SJSA1 (cell line): ENCODE measurements around the gene CA7. TPM values are rescaled to one million over a fixed set of nuclear protein-coding genes. Genes with fewer than 3 reads are reported as not detected.

Experiments
- DNase-seq, 2 experiments: peaks; one replicate each; pipeline ENCODE4 v3.0.0-alpha.2; 2015 to 2020; ENCODE audit warnings: low spot score in 2 of 2, low read depth in 1 of 2
- H3K27ac ChIP-seq: fragments of 250-450 bp; sonication (Bioruptor Pico); 2 replicates; pipeline ENCODE4 v1.5.1; 2020; ENCODE audit warnings: mild to moderate bottlenecking, moderate library complexity
- H3K27me3 ChIP-seq: fragments of 250-450 bp; sonication (Bioruptor Pico); replicated peaks from 2 replicates; pipeline ENCODE4 v1.5.1; 2020; ENCODE audit warnings: mild to moderate bottlenecking, moderate library complexity
- H3K36me3 ChIP-seq: fragments of 250-450 bp; sonication (Bioruptor Pico); 2 replicates; pipeline ENCODE4 v1.5.1; 2020; ENCODE audit warnings: mild to moderate bottlenecking
- H3K4me1 ChIP-seq: fragments of 250-450 bp; sonication (Bioruptor Pico); replicated peaks from 2 replicates; pipeline ENCODE4 v1.6.1; 2021; ENCODE audit warnings: mild to moderate bottlenecking
- H3K4me3 ChIP-seq: fragments of 250-450 bp; sonication (Bioruptor Pico); 2 replicates; pipeline ENCODE4 v1.5.1; 2020; ENCODE audit warnings: mild to moderate bottlenecking
- H3K9me3 ChIP-seq: fragments of 250-450 bp; sonication (Bioruptor Pico); replicated peaks from 2 replicates; pipeline ENCODE4 v1.5.1; 2020; ENCODE audit warnings: mild to moderate bottlenecking
- total RNA-seq: library from RNA; depleted of rRNA; stranded (reverse); fragments of >200 nt; shearing (Covaris generic); gene quantifications from 2 replicates; pipeline ENCODE4 v1.2.3, GENCODE V29; 2014

CA7 gene
- total RNA-seq, 1 experiment from 2014 or later = not detected

GRCh38 chr16:66834746-66835145 is 9.5 kb upstream of the CA7 start:
- Histone ChIP-seq H3K4me1 (peaks cover 5% of the 10 kb centered on the region), H3K27ac (no peak overlapping the region), H3K9me3 (no peaks in the 10 kb centered on the region), H3K27me3 (peaks cover 11% of the 10 kb centered on the region), H3K36me3 (peaks cover 6% of the 10 kb centered on the region), H3K4me3 (no peak overlapping the region)
- no peak for DNase-seq

- Histone ChIP-seq H3K27ac (no peak overlapping the region), H3K9me3 (no peaks in the 10 kb centered on the region), H3K27me3 (peaks cover 41% of the 10 kb centered on the region), H3K36me3 (no peaks in the 10 kb centered on the region), H3K4me1 (no peaks in the 10 kb centered on the region), H3K4me3 (no peak overlapping the region)
- DNase-seq = no peak
These were observed 3.3 kb upstream of the CA7 start for GRCh38 chr16:66840883-66841282.

- no peaks in the 10 kb centered on the region for H3K9me3 ChIP-seq
- H3K27ac ChIP-seq = no peak overlapping the region
- H3K27me3 ChIP-seq = peaks cover 44% of the 10 kb centered on the region
- no peak overlapping the region for H3K4me3 ChIP-seq
- DNase-seq = no peak
- no peaks in the 10 kb centered on the region for H3K4me1 ChIP-seq
- no peaks in the 10 kb centered on the region for H3K36me3 ChIP-seq
These were observed 2.8 kb upstream of the CA7 start for GRCh38 chr16:66841366-66841765.

GRCh38 chr16:66842765-66843164 is 1.4 kb upstream of the CA7 start:
- Histone ChIP-seq H3K27ac (no peak overlapping the region), H3K27me3 (peaks cover 49% of the 10 kb centered on the region), H3K36me3 (no peaks in the 10 kb centered on the region), H3K4me3 (no peak overlapping the region), H3K9me3 (no peaks in the 10 kb centered on the region), H3K4me1 (no peaks in the 10 kb centered on the region)
- DNase-seq = no peak

GRCh38 chr16:66843191-66843590 is 1.0 kb upstream of the CA7 start:
- no peak overlapping the region for H3K4me3 ChIP-seq
- H3K4me1 ChIP-seq = no peaks in the 10 kb centered on the region
- peaks cover 47% of the 10 kb centered on the region for H3K27me3 ChIP-seq
- no peak overlapping the region for H3K27ac ChIP-seq
- no peaks in the 10 kb centered on the region for H3K36me3 ChIP-seq
- no peak for DNase-seq
- H3K9me3 ChIP-seq = no peaks in the 10 kb centered on the region

- Histone ChIP-seq H3K4me3 (no peak overlapping the region), H3K27me3 (peaks cover 43% of the 10 kb centered on the region), H3K27ac (no peak overlapping the region), H3K4me1 (no peaks in the 10 kb centered on the region), H3K36me3 (no peaks in the 10 kb centered on the region), H3K9me3 (no peaks in the 10 kb centered on the region)
- no peak for DNase-seq
These were observed 239 bp upstream of the CA7 start for GRCh38 chr16:66844009-66844341.

GRCh38 chr16:66845080-66845410 is 831 bp downstream of the CA7 start:
- no peaks in the 10 kb centered on the region for H3K9me3 ChIP-seq
- DNase-seq = no peak
- H3K27ac ChIP-seq = no peak overlapping the region
- H3K27me3 ChIP-seq = peaks cover 41% of the 10 kb centered on the region
- no peaks in the 10 kb centered on the region for H3K36me3 ChIP-seq
- H3K4me3 ChIP-seq = no peak overlapping the region
- H3K4me1 ChIP-seq = no peaks in the 10 kb centered on the region

- H3K36me3 ChIP-seq = no peaks in the 10 kb centered on the region
- H3K27ac ChIP-seq = no peak overlapping the region
- peaks cover 38% of the 10 kb centered on the region for H3K27me3 ChIP-seq
- no peak overlapping the region for H3K4me3 ChIP-seq
- H3K9me3 ChIP-seq = no peaks in the 10 kb centered on the region
- no peaks in the 10 kb centered on the region for H3K4me1 ChIP-seq
- no peak for DNase-seq
These were observed 1.6 kb downstream of the CA7 start for GRCh38 chr16:66845791-66846221.

- H3K4me3 ChIP-seq = no peak overlapping the region
- peaks cover 38% of the 10 kb centered on the region for H3K27me3 ChIP-seq
- no peaks in the 10 kb centered on the region for H3K9me3 ChIP-seq
- no peaks in the 10 kb centered on the region for H3K36me3 ChIP-seq
- H3K4me1 ChIP-seq = no peaks in the 10 kb centered on the region
- no peak for DNase-seq
- no peak overlapping the region for H3K27ac ChIP-seq
These were observed 2.1 kb downstream of the CA7 start for GRCh38 chr16:66846266-66846665.

GRCh38 chr16:66846831-66847230 is 2.6 kb downstream of the CA7 start:
- H3K9me3 ChIP-seq = no peaks in the 10 kb centered on the region
- H3K4me3 ChIP-seq = no peak overlapping the region
- DNase-seq = no peak
- no peak overlapping the region for H3K27ac ChIP-seq
- H3K36me3 ChIP-seq = no peaks in the 10 kb centered on the region
- peaks cover 38% of the 10 kb centered on the region for H3K27me3 ChIP-seq
- no peaks in the 10 kb centered on the region for H3K4me1 ChIP-seq

GRCh38 chr16:66847533-66848067 is 3.4 kb downstream of the CA7 start:
- H3K27me3 ChIP-seq = peaks cover 36% of the 10 kb centered on the region
- H3K27ac ChIP-seq = no peak overlapping the region
- no peaks in the 10 kb centered on the region for H3K9me3 ChIP-seq

GRCh38 chr16:66848172-66848571 is 4.0 kb downstream of the CA7 start:
- Histone ChIP-seq H3K9me3 (no peaks in the 10 kb centered on the region), H3K4me1 (no peaks in the 10 kb centered on the region), H3K27me3 (peaks cover 34% of the 10 kb centered on the region), H3K27ac (no peak overlapping the region), H3K4me3 (no peak overlapping the region), H3K36me3 (no peaks in the 10 kb centered on the region)
- DNase-seq = no peak

More at GRCh38 chr16:66847533-66848067, 3.4 kb downstream of the CA7 start:
- DNase-seq = no peak
- H3K36me3 ChIP-seq = no peaks in the 10 kb centered on the region
- no peaks in the 10 kb centered on the region for H3K4me1 ChIP-seq
- no peak overlapping the region for H3K4me3 ChIP-seq

GRCh38 chr16:66849021-66849420 is 4.8 kb downstream of the CA7 start:
- DNase-seq = no peak
- Histone ChIP-seq H3K4me1 (no peaks in the 10 kb centered on the region), H3K4me3 (no peak overlapping the region), H3K27ac (no peak overlapping the region), H3K9me3 (no peaks in the 10 kb centered on the region), H3K36me3 (no peaks in the 10 kb centered on the region), H3K27me3 (peaks cover 27% of the 10 kb centered on the region)

- Histone ChIP-seq H3K27ac (no peak overlapping the region), H3K4me1 (no peaks in the 10 kb centered on the region), H3K4me3 (no peak overlapping the region), H3K27me3 (peaks cover 23% of the 10 kb centered on the region), H3K36me3 (no peaks in the 10 kb centered on the region), H3K9me3 (no peaks in the 10 kb centered on the region)
- no peak for DNase-seq
These were observed 5.3 kb downstream of the CA7 start for GRCh38 chr16:66849549-66849948.

GRCh38 chr16:66850115-66850815 is 6.1 kb downstream of the CA7 start:
- Histone ChIP-seq H3K4me1 (no peaks in the 10 kb centered on the region), H3K9me3 (no peaks in the 10 kb centered on the region), H3K27ac (no peak overlapping the region), H3K27me3 (peaks cover 17% of the 10 kb centered on the region), H3K36me3 (no peaks in the 10 kb centered on the region), H3K4me3 (no peak overlapping the region)
- DNase-seq = no peak
